HG03103 (cell line): ENCODE measurements around the gene CETP.

Experiments used
- ATAC-seq: cut with Tn5 transposase; IDR thresholded peaks from one replicate; pipeline ENCODE4 v1.9.1; 2021; ENCODE audit warnings: low read depth; ENCODE audit not compliant: unreplicated experiment

CETP gene

GRCh38 chr16:57013902-57014301 is 52.2 kb downstream of the CETP start:
- no peak for ATAC-seq

GRCh38 chr16:57016301-57016700 is 54.6 kb downstream of the CETP start:
- no peak for ATAC-seq

DNA sequence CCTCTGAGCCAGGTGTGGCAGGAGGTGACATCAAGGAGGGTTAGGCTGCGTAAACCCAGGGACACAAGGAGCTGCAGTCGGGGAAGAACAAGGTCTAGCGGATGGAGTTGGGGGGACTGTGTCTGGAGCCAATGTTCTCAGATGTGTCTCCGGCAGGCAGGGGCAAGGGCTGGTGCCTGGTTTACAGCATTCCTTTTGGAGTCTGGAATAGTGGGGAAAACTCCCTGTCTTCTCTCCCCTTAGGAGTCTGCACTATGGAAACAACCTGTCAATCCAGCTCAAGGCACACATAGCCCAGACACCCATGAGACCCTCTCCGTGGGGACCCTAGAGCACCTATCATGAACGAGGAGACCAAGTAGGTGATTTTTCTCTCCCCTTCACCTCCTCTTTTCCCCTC is 55.1 kb downstream of the CETP start:
- no peak for ATAC-seq

DNA sequence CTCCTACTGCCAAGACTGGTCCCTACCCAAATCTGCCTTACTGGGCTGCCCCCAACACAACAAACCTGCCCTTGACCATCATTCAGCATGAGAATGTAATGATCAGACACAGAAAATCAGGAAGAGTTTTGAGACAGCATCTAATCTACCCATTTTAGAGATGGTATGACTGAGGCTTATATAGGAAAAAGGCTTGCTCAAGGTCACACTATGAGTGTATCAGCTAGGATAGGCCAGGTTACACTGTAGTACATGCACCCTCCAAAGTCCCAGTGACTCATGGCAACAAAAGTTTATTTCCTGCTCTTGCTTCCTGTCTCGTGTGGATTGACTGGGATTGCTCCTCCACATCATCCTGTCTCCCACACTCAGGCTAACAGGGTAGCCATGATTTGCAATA is 55.5 kb downstream of the CETP start:
- no peak for ATAC-seq

GRCh38 chr16:57019746-57020145 is 58.0 kb downstream of the CETP start:
- ATAC-seq, result no peak

DNA sequence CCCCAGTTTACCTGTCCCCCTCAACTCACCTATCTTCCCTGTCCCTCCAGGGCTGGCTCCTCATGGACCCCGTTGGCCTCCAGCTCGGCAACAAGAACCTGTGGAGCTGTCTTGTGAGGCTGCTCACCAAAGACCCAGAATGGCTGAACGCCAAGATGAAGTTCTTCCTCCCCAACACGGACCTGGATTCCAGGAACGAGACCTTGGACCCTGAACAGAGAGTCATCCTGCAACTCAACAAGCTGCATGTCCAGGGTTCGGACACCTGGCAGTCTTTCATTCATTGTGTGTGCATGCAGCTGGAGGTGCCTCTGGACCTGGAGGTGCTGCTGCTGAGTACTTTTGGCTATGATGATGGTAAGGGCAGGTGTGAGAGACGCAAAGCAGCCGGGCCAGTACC is 58.9 kb downstream of the CETP start:
- ATAC-seq, result no peak

DNA sequence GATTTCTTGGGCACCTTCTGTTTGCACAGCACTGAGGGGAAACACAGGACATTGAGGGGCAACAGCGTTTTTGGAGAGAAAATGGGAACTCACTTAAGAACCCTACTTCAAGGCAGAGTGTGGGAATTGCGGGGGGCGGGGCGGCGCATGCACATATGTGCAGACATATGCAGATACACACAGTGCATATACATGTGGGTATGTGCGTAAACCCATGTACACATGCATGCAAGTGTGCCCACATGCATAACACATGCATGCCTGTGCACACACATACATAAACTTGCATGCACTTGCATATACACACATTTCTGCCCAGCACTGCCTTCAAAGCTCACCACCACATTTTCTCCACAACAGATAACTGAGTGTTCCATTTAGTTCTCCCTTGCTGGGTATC is 60.0 kb downstream of the CETP start:
- no peak for ATAC-seq

GRCh38 chr16:57022445-57022844 is 60.7 kb downstream of the CETP start:
- ATAC-seq, result no peak

DNA sequence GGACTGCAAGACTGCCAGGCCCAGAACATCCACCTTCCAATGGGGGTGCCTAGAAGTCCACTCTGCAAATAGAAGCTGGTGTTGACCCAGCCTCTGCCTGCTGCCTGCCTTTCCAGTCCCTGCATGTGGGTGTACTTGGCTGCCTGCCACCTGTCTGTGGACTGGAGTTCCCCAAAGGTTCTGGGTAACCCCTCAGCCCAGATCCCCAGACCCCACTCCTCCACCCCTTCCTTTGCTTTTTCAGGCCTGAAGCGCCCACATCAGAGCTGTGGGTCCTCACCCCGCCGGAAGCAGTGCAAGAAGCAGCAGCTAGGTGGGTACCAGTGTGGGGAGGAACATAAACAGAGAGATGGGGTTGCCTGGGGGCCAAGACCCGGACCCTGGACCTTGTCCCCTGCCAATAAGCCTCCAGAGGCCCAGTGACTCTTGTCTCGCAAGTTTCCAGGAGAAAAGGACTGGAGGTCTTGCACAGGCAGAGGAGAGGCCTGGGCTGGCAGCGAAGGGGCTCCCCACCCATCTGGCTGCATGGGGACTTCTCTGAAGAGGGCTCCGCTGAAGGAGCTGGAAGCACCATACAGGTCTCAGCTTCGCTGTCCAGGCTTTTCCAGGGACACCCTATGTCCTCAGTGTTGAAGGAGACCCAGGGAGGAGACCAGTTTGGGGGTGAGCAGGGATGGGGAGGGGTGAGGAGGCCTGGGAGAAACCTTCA is 61.9 kb downstream of the CETP start:
- no peak for ATAC-seq

- ATAC-seq, result no peak
Observed at GRCh38 chr16:57024894-57025680, 63.3 kb downstream of the CETP start.

- no peak for ATAC-seq
Observed at GRCh38 chr16:57025941-57026777, 64.4 kb downstream of the CETP start.

GRCh38 chr16:57026778-57027062 is 65.0 kb downstream of the CETP start:
- no peak for ATAC-seq

DNA sequence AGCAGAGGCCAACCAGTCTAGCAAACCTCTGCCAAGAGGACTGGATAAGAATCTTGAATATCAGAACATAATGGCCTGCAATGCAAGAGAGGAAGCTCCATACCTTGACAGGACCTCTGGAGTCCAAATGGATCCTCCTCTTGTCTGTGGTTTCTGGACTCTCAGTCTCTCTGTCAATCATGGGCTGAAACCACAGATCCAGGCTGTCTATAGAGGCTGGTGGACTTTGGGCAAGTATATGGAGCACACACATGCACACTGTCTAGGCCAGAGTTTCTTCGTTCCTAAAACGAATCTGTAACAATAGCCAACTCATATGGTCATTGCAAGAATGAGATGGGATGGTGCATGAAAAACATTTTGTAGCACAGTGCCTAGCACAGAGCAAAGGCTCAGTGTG is 65.3 kb downstream of the CETP start:
- no peak for ATAC-seq

DNA sequence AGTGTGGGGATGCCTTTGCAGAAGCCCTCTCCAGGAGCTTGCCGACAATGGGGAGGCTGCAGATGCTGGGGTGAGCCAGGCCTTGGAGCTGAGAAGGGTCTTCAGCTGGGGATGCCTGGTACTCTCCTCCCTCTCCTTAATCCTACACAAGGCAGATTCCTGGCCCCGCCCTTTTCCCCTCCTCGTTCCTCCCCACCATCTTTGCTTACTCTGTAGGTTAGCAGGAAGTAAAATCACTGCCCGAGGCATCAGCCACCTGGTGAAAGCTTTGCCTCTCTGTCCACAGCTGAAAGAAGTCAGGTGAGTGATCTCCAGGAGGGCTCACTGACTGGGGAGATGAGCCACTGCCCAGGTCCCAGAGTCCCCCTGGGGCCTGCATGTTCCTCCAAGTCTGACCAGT is 66.3 kb downstream of the CETP start:
- ATAC-seq, result no peak

DNA sequence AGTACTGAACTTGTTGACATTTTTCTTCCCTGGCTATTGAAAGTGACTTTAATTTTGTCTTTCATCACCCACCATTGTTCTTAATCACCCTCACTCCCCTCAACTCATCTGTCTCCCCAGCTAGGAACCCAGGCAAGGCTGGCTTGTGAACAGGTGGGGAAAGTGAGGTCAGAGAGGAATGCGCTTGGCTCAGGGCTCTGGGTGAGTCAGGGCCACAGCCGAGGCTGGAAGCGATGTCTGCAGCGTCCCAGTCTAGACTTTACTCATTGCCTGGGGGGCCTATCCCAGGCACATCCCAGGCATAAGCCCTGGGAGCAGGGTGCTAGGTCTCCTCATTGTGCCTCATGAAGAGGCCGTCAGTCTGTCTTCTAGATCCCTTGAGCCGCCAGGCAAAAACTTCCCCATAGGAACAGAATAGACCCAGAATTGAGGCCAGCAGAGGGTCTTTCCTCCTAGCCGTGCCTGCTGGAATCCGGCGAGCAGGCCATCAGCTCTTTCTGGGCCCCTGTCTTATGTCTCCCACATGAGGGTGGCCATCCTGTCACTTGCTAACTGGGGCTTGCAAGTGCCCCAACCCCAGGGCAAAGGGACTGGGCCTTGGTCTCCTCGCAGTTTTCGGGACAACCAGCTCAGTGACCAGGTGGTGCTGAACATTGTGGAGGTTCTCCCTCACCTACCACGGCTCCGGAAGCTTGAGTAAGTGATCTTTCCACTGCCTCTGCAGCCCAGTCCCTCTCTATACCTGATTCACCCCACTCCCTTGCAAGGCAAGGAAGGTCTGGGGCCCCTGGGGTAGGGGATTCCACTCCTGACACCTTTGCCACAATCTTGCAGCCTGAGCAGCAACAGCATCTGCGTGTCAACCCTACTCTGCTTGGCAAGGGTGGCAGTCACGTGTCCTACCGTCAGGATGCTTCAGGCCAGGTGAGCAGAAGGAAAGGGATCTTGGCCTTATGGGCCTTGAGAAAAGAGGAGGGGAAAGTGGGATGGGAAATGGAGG is 67.7 kb downstream of the CETP start:
- ATAC-seq, result no peak

- no peak for ATAC-seq
Observed at GRCh38 chr16:57030346-57030902, 68.7 kb downstream of the CETP start.

GRCh38 chr16:57031156-57031555 is 69.4 kb downstream of the CETP start:
- no peak for ATAC-seq

- no peak for ATAC-seq
Observed at GRCh38 chr16:57032346-57032745, 70.6 kb downstream of the CETP start.

GRCh38 chr16:57032931-57033330 is 71.2 kb downstream of the CETP start:
- ATAC-seq, result no peak
